ENCODE results near the gene CCDC12. TPM values are rescaled to one million over a fixed set of nuclear protein-coding genes. Genes with fewer than 3 reads are reported as not detected.

The CCDC12 gene
- total RNA-seq, 2 donors from 2014 or later = 46.7 to 47.8 TPM

GRCh38 chr3:47002171-47003055 is 25.9 kb upstream of the CCDC12 start:
- Histone ChIP-seq H3K9me3 (ENCODE audit: control insufficient read depth, low read length) (no peaks in the 10 kb centered on the region), H3K9ac (ENCODE audit: extremely low read depth, low read length, poor library complexity, severe bottlenecking) (no peak overlapping the region), H3K4me1 (ENCODE audit: control insufficient read depth, insufficient read depth, low read length) (no peaks in the 10 kb centered on the region), H3K27ac (ENCODE audit: low read depth, low read length) (no peak overlapping the region), H3K36me3 (ENCODE audit: control insufficient read depth, insufficient read depth, low read length) (peaks cover 40% of the 10 kb centered on the region), H3K27me3 (ENCODE audit: control insufficient read depth, insufficient read depth, low read length, poor library complexity, severe bottlenecking) (no peaks in the 10 kb centered on the region), H3K4me3 (ENCODE audit: low read length) (no peak overlapping the region)
- peak; percentile 90 for DNase-seq
- Mint-ChIP-seq H3K4me3 (no peak overlapping the region), H3K9me3 (no peaks in the 10 kb centered on the region), H3K27me3 (ENCODE audit: insufficient read depth) (no peaks in the 10 kb centered on the region), H3K27ac (no peak overlapping the region), H3K36me3 (ENCODE audit: low read depth) (peaks cover 50% of the 10 kb centered on the region), H3K4me1 (peaks cover 3% of the 10 kb centered on the region)
- WGBS, 2 experiments (ENCODE audit: insufficient coverage in 1 of 2, insufficient read length in 1 of 2) = 90 to 94% methylated on average over 14 to 35 of the region's 35 CpGs
- TF ChIP-seq, protein P1, sequence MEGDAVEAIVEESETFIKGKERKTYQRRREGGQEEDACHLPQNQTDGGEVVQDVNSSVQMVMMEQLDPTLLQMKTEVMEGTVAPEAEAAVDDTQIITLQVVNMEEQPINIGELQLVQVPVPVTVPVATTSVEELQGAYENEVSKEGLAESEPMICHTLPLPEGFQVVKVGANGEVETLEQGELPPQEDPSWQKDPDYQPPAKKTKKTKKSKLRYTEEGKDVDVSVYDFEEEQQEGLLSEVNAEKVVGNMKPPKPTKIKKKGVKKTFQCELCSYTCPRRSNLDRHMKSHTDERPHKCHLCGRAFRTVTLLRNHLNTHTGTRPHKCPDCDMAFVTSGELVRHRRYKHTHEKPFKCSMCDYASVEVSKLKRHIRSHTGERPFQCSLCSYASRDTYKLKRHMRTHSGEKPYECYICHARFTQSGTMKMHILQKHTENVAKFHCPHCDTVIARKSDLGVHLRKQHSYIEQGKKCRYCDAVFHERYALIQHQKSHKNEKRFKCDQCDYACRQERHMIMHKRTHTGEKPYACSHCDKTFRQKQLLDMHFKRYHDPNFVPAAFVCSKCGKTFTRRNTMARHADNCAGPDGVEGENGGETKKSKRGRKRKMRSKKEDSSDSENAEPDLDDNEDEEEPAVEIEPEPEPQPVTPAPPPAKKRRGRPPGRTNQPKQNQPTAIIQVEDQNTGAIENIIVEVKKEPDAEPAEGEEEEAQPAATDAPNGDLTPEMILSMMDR (conservative IDR thresholded peaks at IDR 0.05) = peak; percentile 71

DNA sequence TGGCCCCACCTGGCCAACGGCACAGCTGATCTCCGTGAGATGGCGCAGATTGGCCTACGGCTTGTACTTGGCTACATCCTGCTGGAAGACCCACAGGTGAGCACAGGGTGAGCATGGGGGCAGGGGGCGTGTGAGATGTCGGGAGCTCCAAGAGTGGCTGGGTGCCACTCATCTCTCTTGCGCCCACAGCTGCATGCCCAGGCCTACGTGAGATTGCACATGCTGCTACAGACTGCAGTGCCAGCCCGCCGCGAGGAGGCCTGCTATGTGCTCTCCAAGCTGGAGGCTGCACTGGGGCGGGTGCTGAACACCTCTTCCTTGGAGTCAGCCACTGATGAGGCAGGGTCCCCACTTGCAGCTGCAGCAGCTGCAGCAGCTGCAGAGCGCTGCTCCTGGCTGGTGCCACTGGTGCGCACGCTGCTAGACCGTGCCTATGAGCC is 25.2 kb upstream of the CCDC12 start:
- H3K9me3 ChIP-seq (ENCODE audit: control insufficient read depth, low read length) = no peaks in the 10 kb centered on the region
- Mint-ChIP-seq H3K9me3 (no peaks in the 10 kb centered on the region), H3K4me3 (no peak overlapping the region), H3K27ac (no peak overlapping the region), H3K4me1 (peaks cover 3% of the 10 kb centered on the region), H3K36me3 (ENCODE audit: low read depth) (peaks cover 46% of the 10 kb centered on the region), H3K27me3 (ENCODE audit: insufficient read depth) (no peaks in the 10 kb centered on the region)
- H3K27me3 ChIP-seq (ENCODE audit: control insufficient read depth, insufficient read depth, low read length, poor library complexity, severe bottlenecking) = no peaks in the 10 kb centered on the region
- no peaks in the 10 kb centered on the region for H3K4me1 ChIP-seq (ENCODE audit: control insufficient read depth, insufficient read depth, low read length)
- TF ChIP-seq, protein P1 (conservative IDR thresholded peaks at IDR 0.05) = no peak
- no peak overlapping the region for H3K9ac ChIP-seq (ENCODE audit: extremely low read depth, low read length, poor library complexity, severe bottlenecking)
- no peak overlapping the region for H3K4me3 ChIP-seq (ENCODE audit: low read length)
- H3K27ac ChIP-seq (ENCODE audit: low read depth, low read length) = no peak overlapping the region
- WGBS, 2 experiments (ENCODE audit: insufficient coverage in 1 of 2, insufficient read length in 1 of 2) = 94 to 95% methylated on average over 14 to 16 of the region's 16 CpGs
- H3K36me3 ChIP-seq (ENCODE audit: control insufficient read depth, insufficient read depth, low read length) = peaks cover 39% of the 10 kb centered on the region
- no peak for DNase-seq

- no peaks in the 10 kb centered on the region for H3K27me3 ChIP-seq (ENCODE audit: control insufficient read depth, insufficient read depth, low read length, poor library complexity, severe bottlenecking)
- TF ChIP-seq, protein P1 (conservative IDR thresholded peaks at IDR 0.05) = no peak
- Mint-ChIP-seq H3K27me3 (ENCODE audit: insufficient read depth) (no peaks in the 10 kb centered on the region), H3K27ac (no peak overlapping the region), H3K36me3 (ENCODE audit: low read depth) (peaks cover 39% of the 10 kb centered on the region), H3K9me3 (no peaks in the 10 kb centered on the region), H3K4me3 (no peak overlapping the region), H3K4me1 (peaks cover 3% of the 10 kb centered on the region)
- H3K4me1 ChIP-seq (ENCODE audit: control insufficient read depth, insufficient read depth, low read length) = no peaks in the 10 kb centered on the region
- no peak overlapping the region for H3K4me3 ChIP-seq (ENCODE audit: low read length)
- H3K36me3 ChIP-seq (ENCODE audit: control insufficient read depth, insufficient read depth, low read length) = peaks cover 32% of the 10 kb centered on the region
- H3K27ac ChIP-seq (ENCODE audit: low read depth, low read length) = no peak overlapping the region
- 94 to 96% methylated on average over 18 to 25 of the region's 25 CpGs for WGBS, 2 experiments (ENCODE audit: insufficient coverage in 1 of 2, insufficient read length in 1 of 2)
- H3K9me3 ChIP-seq (ENCODE audit: control insufficient read depth, low read length) = no peaks in the 10 kb centered on the region
- DNase-seq = no peak
- no peak overlapping the region for H3K9ac ChIP-seq (ENCODE audit: extremely low read depth, low read length, poor library complexity, severe bottlenecking)
These were observed 24.6 kb upstream of the CCDC12 start for GRCh38 chr3:47000922-47001730.
